Nephron (organoid): Measurements from ENCODE around the gene CABLES2.
A peak's percentile ranks its signal among the peaks of the same experiment; 100 is the strongest.

Experiments used
- H3K27ac Mint-ChIP-seq, 3 experiments: 2 replicates each; pipeline ENCODE4 v1.8.0; 2020; ENCODE audit warnings: mixed read lengths in 3 of 3, mild to moderate bottlenecking in 2 of 3, moderate library complexity in 1 of 3
- H3K27me3 Mint-ChIP-seq: 2 replicates; pipeline ENCODE4 v1.8.0; 2021; ENCODE audit warnings: low read depth, mild to moderate bottlenecking, moderate library complexity, mixed read lengths
- H3K36me3 Mint-ChIP-seq: 2 replicates; pipeline ENCODE4 v1.8.0; 2020; ENCODE audit warnings: low read depth, mixed read lengths
- H3K4me1 Mint-ChIP-seq: 2 replicates; pipeline ENCODE4 v1.8.0; 2020; ENCODE audit warnings: mixed read lengths
- H3K4me3 Mint-ChIP-seq, 3 experiments: 2 replicates each; pipeline ENCODE4 v1.8.0; 2020; ENCODE audit warnings: mild to moderate bottlenecking in 3 of 3, mixed read lengths in 3 of 3, moderate library complexity in 2 of 3
- H3K9me3 Mint-ChIP-seq: 2 replicates; pipeline ENCODE4 v1.8.0; 2020; ENCODE audit warnings: mixed read lengths
- TF ChIP-seq, protein P1 (sequence below), 3 experiments: fragments of 200-600 bp; sonication (generic); IDR thresholded peaks; one replicate each; pipeline ENCODE4 v1.5.0; 2021; ENCODE audit warnings: antibody characterized with exemption in 3 of 3; ENCODE audit not compliant: unreplicated experiment in 3 of 3

Gene CABLES2

DNA sequence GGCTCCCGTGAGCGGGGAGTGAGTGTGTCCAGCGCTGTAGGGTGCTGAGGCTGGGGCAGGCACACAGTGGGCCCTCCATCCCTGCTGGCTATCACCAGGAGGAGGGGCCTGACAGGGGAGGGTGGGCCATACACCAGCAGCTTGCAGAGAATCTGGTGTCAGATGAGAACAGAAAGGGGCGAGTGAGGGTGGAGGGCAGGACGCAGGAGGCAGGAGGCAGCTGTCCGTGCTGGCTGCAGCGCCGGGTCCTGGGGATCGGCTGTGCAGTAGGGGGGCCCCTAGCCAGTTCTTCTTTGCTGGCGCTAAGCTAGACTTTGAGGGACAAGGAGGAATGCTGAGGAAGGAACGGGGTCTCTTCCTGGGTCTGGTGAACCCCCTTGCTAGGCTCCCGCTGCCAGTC is 1.6 kb upstream of the CABLES2 start:
- Mint-ChIP-seq H3K27ac (no peak overlapping the region), H3K27me3 (peaks cover 10% of the 10 kb centered on the region), H3K36me3 (no peaks in the 10 kb centered on the region), H3K4me3 (no peak overlapping the region), H3K4me1 (peaks cover 11% of the 10 kb centered on the region), H3K9me3 (no peaks in the 10 kb centered on the region)
- TF ChIP-seq, protein P1, sequence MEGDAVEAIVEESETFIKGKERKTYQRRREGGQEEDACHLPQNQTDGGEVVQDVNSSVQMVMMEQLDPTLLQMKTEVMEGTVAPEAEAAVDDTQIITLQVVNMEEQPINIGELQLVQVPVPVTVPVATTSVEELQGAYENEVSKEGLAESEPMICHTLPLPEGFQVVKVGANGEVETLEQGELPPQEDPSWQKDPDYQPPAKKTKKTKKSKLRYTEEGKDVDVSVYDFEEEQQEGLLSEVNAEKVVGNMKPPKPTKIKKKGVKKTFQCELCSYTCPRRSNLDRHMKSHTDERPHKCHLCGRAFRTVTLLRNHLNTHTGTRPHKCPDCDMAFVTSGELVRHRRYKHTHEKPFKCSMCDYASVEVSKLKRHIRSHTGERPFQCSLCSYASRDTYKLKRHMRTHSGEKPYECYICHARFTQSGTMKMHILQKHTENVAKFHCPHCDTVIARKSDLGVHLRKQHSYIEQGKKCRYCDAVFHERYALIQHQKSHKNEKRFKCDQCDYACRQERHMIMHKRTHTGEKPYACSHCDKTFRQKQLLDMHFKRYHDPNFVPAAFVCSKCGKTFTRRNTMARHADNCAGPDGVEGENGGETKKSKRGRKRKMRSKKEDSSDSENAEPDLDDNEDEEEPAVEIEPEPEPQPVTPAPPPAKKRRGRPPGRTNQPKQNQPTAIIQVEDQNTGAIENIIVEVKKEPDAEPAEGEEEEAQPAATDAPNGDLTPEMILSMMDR (IDR thresholded peaks at IDR 0.05; ENCODE audit: unreplicated experiment in 3 of 3): no peak

DNA sequence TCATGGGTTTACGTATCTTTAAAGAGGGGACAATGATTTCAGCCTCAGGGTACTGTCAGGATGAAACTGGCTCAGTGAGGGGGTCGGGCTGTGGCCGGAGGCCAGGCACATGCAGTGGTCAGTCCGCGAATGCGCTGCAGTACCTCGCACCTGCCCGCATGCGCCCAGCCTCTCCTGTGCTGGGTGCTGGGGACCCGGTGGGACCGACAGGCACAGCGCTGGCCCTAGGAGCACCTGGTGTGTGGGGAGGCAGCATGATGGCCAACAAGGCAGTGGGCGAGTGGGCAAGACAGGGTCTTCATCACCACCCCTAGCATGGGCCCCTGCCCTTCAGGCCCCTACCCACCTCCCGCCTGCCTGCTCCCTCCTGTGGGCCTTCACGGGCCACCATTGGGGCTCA is 970 bp upstream of the CABLES2 start:
- Mint-ChIP-seq H3K9me3 (no peaks in the 10 kb centered on the region), H3K27ac (no peak overlapping the region), H3K4me1 (peaks cover 11% of the 10 kb centered on the region), H3K27me3 (peaks cover 10% of the 10 kb centered on the region), H3K36me3 (no peaks in the 10 kb centered on the region), H3K4me3 (peak overlapping the region; percentile 61 to 73 (median 63))
- TF ChIP-seq, protein P1 (IDR thresholded peaks at IDR 0.05; ENCODE audit: unreplicated experiment in 3 of 3): no peak

DNA sequence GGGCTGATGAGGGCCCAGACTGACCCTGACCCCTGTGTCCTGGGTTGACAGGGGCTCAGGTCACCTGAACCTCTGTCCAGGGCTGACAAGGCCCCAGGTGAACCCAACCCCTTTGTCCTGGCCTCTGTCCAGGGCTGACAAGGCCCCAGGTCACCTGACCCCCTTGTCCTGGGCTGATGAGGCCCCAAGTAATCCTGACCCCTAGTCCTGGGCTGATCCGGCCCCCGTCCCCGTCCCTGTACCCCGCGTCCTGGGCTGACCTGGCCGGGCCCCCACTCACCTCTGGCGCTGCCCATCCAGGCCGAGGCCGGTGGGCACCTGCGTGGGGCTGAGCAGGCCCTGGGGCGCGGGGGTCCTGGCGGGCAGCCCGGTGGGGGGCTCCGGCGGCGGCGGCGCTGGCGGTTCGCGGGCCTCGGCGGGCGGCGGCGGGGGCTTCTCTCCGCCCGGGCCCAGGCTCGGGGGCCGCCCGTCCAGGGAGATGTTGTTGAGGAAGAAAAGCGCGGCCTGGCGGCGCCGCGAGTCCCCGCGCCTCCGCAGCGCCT is 379 bp downstream of the CABLES2 start:
- H3K27me3 Mint-ChIP-seq: peaks cover 10% of the 10 kb centered on the region
- no peaks in the 10 kb centered on the region for H3K36me3 Mint-ChIP-seq
- TF ChIP-seq, protein P1 (IDR thresholded peaks at IDR 0.05; ENCODE audit: unreplicated experiment in 3 of 3): no peak
- H3K4me3 Mint-ChIP-seq: peak overlapping the region; percentile 72 to 84 (median 83)
- no peaks in the 10 kb centered on the region for H3K9me3 Mint-ChIP-seq
- peaks cover 11% of the 10 kb centered on the region for H3K4me1 Mint-ChIP-seq
- H3K27ac Mint-ChIP-seq: no peak overlapping the region

DNA sequence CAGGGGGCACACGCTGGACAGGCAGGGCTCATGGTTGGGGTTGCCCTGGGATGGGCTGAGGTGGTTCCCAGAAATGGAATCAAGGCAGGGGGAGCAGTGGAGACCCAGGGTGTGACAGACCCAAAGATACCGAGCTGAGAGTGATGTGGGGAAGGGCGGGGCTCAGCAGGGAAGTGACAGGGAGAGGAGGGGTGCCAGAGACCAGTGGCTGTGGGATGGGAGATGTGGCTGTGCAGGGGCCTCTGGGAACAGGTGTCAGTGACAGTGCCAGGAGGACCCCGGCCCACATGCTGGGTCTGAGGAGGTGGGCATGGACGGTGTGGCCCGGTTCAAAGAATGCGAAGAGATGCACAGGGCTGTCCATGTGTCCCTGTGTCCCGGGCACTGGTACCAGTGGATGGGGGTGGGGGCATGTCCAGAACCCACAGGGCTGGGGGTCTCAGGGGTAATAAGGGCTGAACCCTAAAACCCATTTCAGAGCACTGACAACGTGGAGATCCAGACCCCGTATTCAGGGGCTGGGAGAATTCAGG is 1.0 kb downstream of the CABLES2 start:
- peaks cover 11% of the 10 kb centered on the region for H3K4me1 Mint-ChIP-seq
- no peaks in the 10 kb centered on the region for H3K36me3 Mint-ChIP-seq
- H3K27ac Mint-ChIP-seq: no peak overlapping the region
- no peaks in the 10 kb centered on the region for H3K9me3 Mint-ChIP-seq
- TF ChIP-seq, protein P1 (IDR thresholded peaks at IDR 0.05; ENCODE audit: unreplicated experiment in 3 of 3): no peak
- peak overlapping the region; percentile 72 to 84 (median 83) for H3K4me3 Mint-ChIP-seq
- peaks cover 10% of the 10 kb centered on the region for H3K27me3 Mint-ChIP-seq

DNA sequence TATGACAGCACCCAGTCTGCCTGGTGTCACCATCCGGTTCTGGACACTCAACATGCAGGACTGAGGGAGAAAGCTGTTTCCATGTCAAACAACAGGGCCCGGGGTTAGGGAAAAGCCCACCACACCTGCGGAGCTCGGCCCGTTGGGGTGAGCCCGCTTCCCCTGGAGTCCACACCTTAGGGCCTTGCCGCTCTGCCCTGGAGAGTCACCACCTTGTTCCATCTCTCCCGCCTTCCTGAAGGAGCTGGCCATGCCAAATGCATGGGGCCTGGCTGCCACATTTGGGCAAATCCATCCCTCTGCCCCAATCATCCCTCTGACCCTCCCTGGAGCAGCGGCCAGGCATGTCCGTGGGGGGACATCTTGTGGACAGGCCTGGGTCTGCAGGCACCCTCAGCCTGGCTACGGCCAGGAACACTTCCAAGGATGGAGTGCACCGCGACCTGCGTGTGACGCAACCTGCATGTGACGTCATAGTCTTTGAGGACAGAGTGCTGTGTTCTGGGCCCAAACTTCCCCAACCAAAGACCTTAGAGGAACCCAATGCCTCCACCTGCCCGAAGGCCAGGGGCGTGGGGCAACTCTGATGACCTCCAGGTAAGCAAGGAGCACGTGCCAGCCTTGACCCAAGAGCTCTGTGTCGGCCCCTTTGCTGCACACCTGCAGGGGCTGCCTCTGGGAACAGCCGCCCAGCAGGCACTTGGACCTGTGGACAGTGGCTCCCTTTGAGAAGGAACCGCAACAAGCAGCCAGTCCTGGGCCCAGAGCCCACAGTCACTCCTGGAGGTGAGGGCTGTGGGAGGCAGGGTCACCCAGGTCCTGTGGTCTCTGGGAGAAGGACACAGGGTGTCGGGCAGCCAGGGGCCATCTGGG is 1.7 kb downstream of the CABLES2 start:
- no peaks in the 10 kb centered on the region for H3K9me3 Mint-ChIP-seq
- H3K27ac Mint-ChIP-seq: peak overlapping the region in 1 of 3 experiments; percentile 1
- H3K4me3 Mint-ChIP-seq: peak overlapping the region; percentile 72 to 84 (median 83)
- peaks cover 10% of the 10 kb centered on the region for H3K27me3 Mint-ChIP-seq
- peaks cover 11% of the 10 kb centered on the region for H3K4me1 Mint-ChIP-seq
- H3K36me3 Mint-ChIP-seq: peaks cover 4% of the 10 kb centered on the region
- TF ChIP-seq, protein P1 (IDR thresholded peaks at IDR 0.05; ENCODE audit: unreplicated experiment in 3 of 3): peak; percentile 51 to 58 (median 57)
